Astrocyte of the spinal cord (primary cell): Measurements from ENCODE around the gene L3MBTL3.

ENCODE experiments used
- DNase-seq: peaks from one replicate; pipeline ENCODE4 v3.0.0; 2011; ENCODE audit warnings: low read depth, low spot score
- H3K4me3 ChIP-seq: 2 replicates; pipeline ENCODE4 v1.5.1; 2011; ENCODE audit warnings: low read depth, mild to moderate bottlenecking, low read length, moderate library complexity
- CTCF ChIP-seq: IDR thresholded peaks from 2 replicates; pipeline ENCODE4 v1.5.1; 2012; ENCODE audit warnings: low read depth, mild to moderate bottlenecking, low read length, inconsistent platforms
- in situ Hi-C: cut with HindIII; loops from 2 replicates; pipeline ENCODE4 v1.10.0; 2017; ENCODE audit warnings: low sequenced_read_pairs

L3MBTL3 gene

GRCh38 chr6:130076512-130076911, 58.1 kb downstream of the L3MBTL3 start:
- peak; percentile 31 for DNase-seq

GRCh38 chr6:130090796-130091195, 72.4 kb downstream of the L3MBTL3 start:
- in situ Hi-C loops = no loop called here

More at GRCh38 chr6:130076512-130076911, 58.1 kb downstream of the L3MBTL3 start:
- in situ Hi-C loops = no loop called here
- H3K4me3 ChIP-seq = no peak overlapping the region
- peak; percentile 24 for TF ChIP-seq CTCF

GRCh38 chr6:130093546-130093945, 75.2 kb downstream of the L3MBTL3 start:
- no peak overlapping the region for H3K4me3 ChIP-seq
- TF ChIP-seq CTCF = no peak
- in situ Hi-C loops = no loop called here
- no peak for DNase-seq

More at GRCh38 chr6:130090796-130091195, 72.4 kb downstream of the L3MBTL3 start:
- no peak for DNase-seq
- no peak for TF ChIP-seq CTCF
- H3K4me3 ChIP-seq = no peak overlapping the region

- DNase-seq = no peak
- TF ChIP-seq CTCF = no peak
- no peak overlapping the region for H3K4me3 ChIP-seq
- in situ Hi-C loops = no loop called here
These were observed 79.9 kb downstream of the L3MBTL3 start for GRCh38 chr6:130098317-130098716.

DNA sequence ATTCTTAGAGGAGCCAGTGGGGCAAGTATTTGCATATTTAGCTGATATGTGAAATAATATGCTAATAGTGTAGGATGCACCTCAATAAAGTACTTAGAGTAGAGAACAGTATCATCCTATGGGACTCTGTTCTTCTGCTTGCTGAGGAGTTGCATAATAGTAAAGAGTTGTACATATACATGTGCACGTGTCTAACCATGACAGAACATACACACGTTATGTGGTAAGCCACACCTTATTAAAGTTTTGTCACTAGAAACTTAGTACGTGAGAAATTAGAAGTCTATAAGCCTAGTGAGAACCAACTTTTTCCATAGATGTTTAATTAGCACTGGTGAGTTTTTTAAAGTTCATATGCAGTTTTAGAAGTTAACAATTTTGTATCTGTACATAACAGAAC, 80.7 kb downstream of the L3MBTL3 start:
- TF ChIP-seq CTCF = no peak
- H3K4me3 ChIP-seq = no peak overlapping the region
- in situ Hi-C loops = no loop called here
- DNase-seq = no peak

GRCh38 chr6:130105996-130106704, 87.8 kb downstream of the L3MBTL3 start:
- H3K4me3 ChIP-seq = no peak overlapping the region
- in situ Hi-C loops = no loop called here
- TF ChIP-seq CTCF = no peak
- DNase-seq = no peak
